NCI-H1694 treated with DMSO at 0.1 percent for 48 hours (cell line): ENCODE results near the gene GCA.

ENCODE experiments used
- DNase-seq: peaks from one replicate; lab custom pipeline; 2025; lab: John Stamatoyannopoulos, UW

Gene GCA

GRCh38 chr2:162343824-162344616, at the start of gene GCA:
GCA (plus strand) TSS chr2:162344132; CDS start chr2:162344249, 117 bp downstream.
- DNase-seq = no peak

- DNase-seq = no peak
Measured at GRCh38 chr2:162295009-162295408, 48.9 kb upstream of the GCA start.

GRCh38 chr2:162297925-162298552, 45.9 kb upstream of the GCA start:
- peak; percentile 74 for DNase-seq

- DNase-seq = no peak
Measured at GRCh38 chr2:162298669-162299335, 45.1 kb upstream of the GCA start.

GRCh38 chr2:162300266-162300665, 43.7 kb upstream of the GCA start:
- no peak for DNase-seq

- peak; percentile 84 for DNase-seq
Measured at GRCh38 chr2:162301151-162301804, 42.7 kb upstream of the GCA start.

- DNase-seq = no peak
Measured at GRCh38 chr2:162301877-162302276, 42.1 kb upstream of the GCA start.

GRCh38 chr2:162305901-162306300, 38.0 kb upstream of the GCA start:
- DNase-seq = no peak

- no peak for DNase-seq
Measured at GRCh38 chr2:162308747-162309503, 35.0 kb upstream of the GCA start.

GRCh38 chr2:162312853-162313252, 31.1 kb upstream of the GCA start:
- DNase-seq = no peak

- DNase-seq = no peak
Measured at GRCh38 chr2:162315938-162316337, 28.0 kb upstream of the GCA start.

- DNase-seq = no peak
Measured at GRCh38 chr2:162316590-162316989, 27.3 kb upstream of the GCA start.

GRCh38 chr2:162317058-162317742, 26.7 kb upstream of the GCA start:
- DNase-seq = no peak

- DNase-seq = no peak
Measured at GRCh38 chr2:162317861-162318327, 26.0 kb upstream of the GCA start.

GRCh38 chr2:162318328-162319180, 25.4 kb upstream of the GCA start, which contains the start of gene IFIH1:
IFIH1 (minus strand) TSS chr2:162318684; CDS start chr2:162318307, 377 bp downstream.
- DNase-seq = no peak

GRCh38 chr2:162320864-162321517, 22.9 kb upstream of the GCA start:
- no peak for DNase-seq

- no peak for DNase-seq
Measured at GRCh38 chr2:162324953-162325352, 19.0 kb upstream of the GCA start.

GRCh38 chr2:162327134-162327769, 16.7 kb upstream of the GCA start:
- peak; percentile 8 for DNase-seq

- DNase-seq = no peak
Measured at GRCh38 chr2:162327806-162328205, 16.1 kb upstream of the GCA start.
